CD14-positive monocyte (primary cell): Measurements from ENCODE around the gene IFNE. TPM values are rescaled to one million over a fixed set of nuclear protein-coding genes. Genes with fewer than 3 reads are reported as not detected.

ENCODE experiments used
- DNase-seq, 3 donors: peaks; one replicate each; pipeline ENCODE4 v3.0.0-alpha.2; 2011 to 2022
- H2AFZ ChIP-seq: 2 replicates; pipeline ENCODE4 v1.6.0; 2012; ENCODE audit warnings: mild to moderate bottlenecking, low read depth, low read length, inconsistent platforms; ENCODE audit not compliant: insufficient read depth, poor library complexity, severe bottlenecking
- H3K27ac ChIP-seq, 2 donors: 1 replicate in 1 of 2; 2 replicates in 1 of 2; pipeline ENCODE4 v1.5.1; 2012 to 2013; ENCODE audit warnings: low read length in 2 of 2, control low read depth in 1 of 2, inconsistent platforms in 1 of 2, low read depth in 1 of 2, mild to moderate bottlenecking in 1 of 2
- H3K27me3 ChIP-seq, 2 donors: one replicate each; pipeline versions ENCODE4 v1.6.0 to v1.6.1; 2011 to 2013; ENCODE audit warnings: low read length in 2 of 2; ENCODE audit not compliant: control insufficient read depth in 2 of 2, insufficient read depth in 2 of 2
- H3K36me3 ChIP-seq, 2 donors: replicated peaks in 1 of 2; 1 replicate in 1 of 2; 2 replicates in 1 of 2; pipeline versions ENCODE4 v1.5.1 to v1.6.1; 2012 to 2013; ENCODE audit warnings: low read length in 2 of 2, control low read depth in 1 of 2, inconsistent platforms in 1 of 2, mild to moderate bottlenecking in 1 of 2; ENCODE audit not compliant: insufficient read depth in 2 of 2, control insufficient read depth in 1 of 2
- H3K4me1 ChIP-seq, 2 donors: 1 replicate in 1 of 2; 2 replicates in 1 of 2; pipeline versions ENCODE4 v1.5.1 to v1.6.1; 2012 to 2013; ENCODE audit warnings: low read length in 2 of 2, control low read depth in 1 of 2, inconsistent platforms in 1 of 2, mild to moderate bottlenecking in 1 of 2, moderate library complexity in 1 of 2; ENCODE audit not compliant: insufficient read depth in 2 of 2, control insufficient read depth in 1 of 2
- H3K4me2 ChIP-seq: replicated peaks from 2 replicates; pipeline ENCODE3; 2012; ENCODE audit warnings: low read length, moderate library complexity, mild to moderate bottlenecking; ENCODE audit not compliant: poor library complexity, severe bottlenecking; ENCODE audit errors: extremely low read depth
- H3K4me3 ChIP-seq, 3 experiments: fragments of 200-600 bp in 1 of 3; sonication (generic) in 1 of 3; replicated peaks in 1 of 3; 1 replicate in 2 of 3; 2 replicates in 1 of 3; pipeline ENCODE4 v1.5.1; 2011 to 2013; ENCODE audit warnings: low read length in 3 of 3, mild to moderate bottlenecking in 3 of 3, control low read depth in 2 of 3, low read depth in 2 of 3, inconsistent platforms in 1 of 3, moderate library complexity in 1 of 3
- H3K79me2 ChIP-seq: 2 replicates; pipeline ENCODE4 v1.6.0; 2012; ENCODE audit warnings: mild to moderate bottlenecking, control low read depth, inconsistent platforms, low read length, moderate library complexity; ENCODE audit not compliant: insufficient read depth
- H3K9ac ChIP-seq: 2 replicates; pipeline ENCODE4 v1.6.0; 2017; ENCODE audit warnings: low read length, mild to moderate bottlenecking; ENCODE audit not compliant: insufficient read depth, poor library complexity, severe bottlenecking
- H3K9me3 ChIP-seq, 2 donors: replicated peaks in 1 of 2; 1 replicate in 1 of 2; 2 replicates in 1 of 2; pipeline versions ENCODE4 v1.5.1 to v1.6.1; 2012 to 2013; ENCODE audit warnings: low read length in 2 of 2, control low read depth in 1 of 2; ENCODE audit not compliant: control insufficient read depth in 1 of 2, insufficient read depth in 1 of 2
- H4K20me1 ChIP-seq: 2 replicates; pipeline ENCODE4 v1.6.0; 2012; ENCODE audit warnings: mild to moderate bottlenecking, low read length, control low read depth, moderate library complexity; ENCODE audit not compliant: insufficient read depth
- H3K27ac Mint-ChIP-seq, 7 donors: one replicate each; pipeline ENCODE4 v1.8.0; 2020; ENCODE audit warnings: mild to moderate bottlenecking in 7 of 7, mixed read lengths in 7 of 7, moderate library complexity in 6 of 7, inconsistent platforms in 2 of 7
- H3K27me3 Mint-ChIP-seq, 3 donors: one replicate each; pipeline ENCODE4 v1.8.0; 2021 to 2022; ENCODE audit warnings: low read depth in 3 of 3, mild to moderate bottlenecking in 3 of 3, mixed read lengths in 3 of 3, moderate library complexity in 3 of 3, inconsistent platforms in 1 of 3
- H3K36me3 Mint-ChIP-seq, 2 donors: one replicate each; pipeline ENCODE4 v1.8.0; 2020; ENCODE audit warnings: mixed read lengths in 2 of 2, inconsistent platforms in 1 of 2, mild to moderate bottlenecking in 1 of 2
- H3K4me1 Mint-ChIP-seq: one replicate; pipeline ENCODE4 v1.8.0; 2020; ENCODE audit warnings: mild to moderate bottlenecking, mixed read lengths
- H3K4me3 Mint-ChIP-seq, 2 donors: one replicate each; pipeline ENCODE4 v1.8.0; 2020; ENCODE audit warnings: mild to moderate bottlenecking in 2 of 2, mixed read lengths in 2 of 2, moderate library complexity in 1 of 2
- H3K9me3 Mint-ChIP-seq, 7 donors: one replicate each; pipeline ENCODE4 v1.8.0; 2020 to 2022; ENCODE audit warnings: mixed read lengths in 7 of 7, mild to moderate bottlenecking in 6 of 7, moderate library complexity in 6 of 7, inconsistent platforms in 2 of 7
- CTCF ChIP-seq: fragments of 200-600 bp; IDR thresholded peaks from one replicate; pipeline ENCODE4 v1.8.0; 2022; ENCODE audit warnings: antibody characterized with exemption, mild to moderate bottlenecking
- WGBS: methylation state at CpG from one replicate; pipeline ENCODE4 v1.1.5; 2013; ENCODE audit warnings: missing lambda C conversion rate; ENCODE audit not compliant: insufficient coverage; 5-methylcytosine and 5-hydroxymethylcytosine counted together
- intact Hi-C, 2 donors: fragments of 100-400 bp; cut with micrococcal nuclease; formaldehyde crosslinking; loops; one replicate each; pipeline versions ENCODE4 v1.15.0 to v1.15.1; 2023
- polyA plus RNA-seq, 3 donors: library from polyadenylated mRNA; depleted of rRNA in 1 of 3; unstranded in 2 of 3; stranded (reverse) in 1 of 3; fragments of 300-500 nt in 2 of 3; fragments of >200 nt in 1 of 3; fragmentation: Illumina TruSeq in 2 of 3; gene quantifications; 1 replicate in 2 of 3; 2 replicates in 1 of 3; pipeline ENCODE4 v1.2.3, GENCODE V29; 2012 to 2021

IFNE gene
- polyA plus RNA-seq, 3 donors: not detected

GRCh38 chr9:21510806-21511205 is 28.7 kb upstream of the IFNE start:
- H3K36me3 ChIP-seq: no peaks in the 10 kb centered on the region
- no CpG with 5 or more reads among the region's 1 CpG for WGBS
- H3K79me2 ChIP-seq: no peaks in the 10 kb centered on the region
- H2AFZ ChIP-seq: no peak overlapping the region
- Mint-ChIP-seq H3K4me3 (no peak overlapping the region), H3K27me3 (peaks cover 0 to 9% (median 3%) of the 10 kb centered on the region in 3 donors), H3K36me3 (no peaks in the 10 kb centered on the region), H3K4me1 (peaks cover 4% of the 10 kb centered on the region), H3K9me3 (no peaks in the 10 kb centered on the region), H3K27ac (no peak overlapping the region)
- TF ChIP-seq CTCF: no peak
- intact Hi-C loops: no loop called here
- no peak overlapping the region for H3K4me2 ChIP-seq
- no peaks in the 10 kb centered on the region for H3K9me3 ChIP-seq
- H3K9ac ChIP-seq: no peak overlapping the region
- H3K27me3 ChIP-seq: peaks cover 4 to 7% of the 10 kb centered on the region in 2 donors
- H3K4me1 ChIP-seq: no peaks in the 10 kb centered on the region
- H3K4me3 ChIP-seq: no peak overlapping the region
- no peak for DNase-seq
- no peak overlapping the region for H3K27ac ChIP-seq
- H4K20me1 ChIP-seq: no peaks in the 10 kb centered on the region

- Histone ChIP-seq H3K4me2 (no peak overlapping the region), H3K27me3 (peaks cover 6 to 7% of the 10 kb centered on the region in 2 donors), H2AFZ (no peak overlapping the region), H3K79me2 (no peaks in the 10 kb centered on the region), H4K20me1 (no peaks in the 10 kb centered on the region), H3K4me1 (no peaks in the 10 kb centered on the region), H3K4me3 (no peak overlapping the region), H3K9me3 (no peaks in the 10 kb centered on the region), H3K36me3 (no peaks in the 10 kb centered on the region), H3K27ac (no peak overlapping the region), H3K9ac (no peak overlapping the region)
- TF ChIP-seq CTCF: no peak
- Mint-ChIP-seq H3K4me1 (peaks cover 4% of the 10 kb centered on the region), H3K9me3 (no peaks in the 10 kb centered on the region), H3K36me3 (no peaks in the 10 kb centered on the region), H3K27ac (no peak overlapping the region), H3K27me3 (peaks cover 1 to 5% (median 3%) of the 10 kb centered on the region in 3 donors), H3K4me3 (no peak overlapping the region)
- DNase-seq: no peak
- 100% methylated on average over 1 of the region's 3 CpGs for WGBS
- intact Hi-C loops: no loop called here
Measured at GRCh38 chr9:21507483-21507790, 25.3 kb upstream of the IFNE start.
